Middle frontal gyrus (tissue), 1 donor: ENCODE results near the gene CD6.

Experiments
- DNase-seq: peaks from one replicate; pipeline ENCODE4 v3.0.0-alpha.2; 2015; ENCODE audit warnings: low spot score; ENCODE audit errors: extremely low spot score

Gene CD6

GRCh38 chr11:60934790-60935605, 36.5 kb upstream of the CD6 start:
- no peak for DNase-seq

- DNase-seq, result no peak
Observed at GRCh38 chr11:60935676-60936442, 35.6 kb upstream of the CD6 start.

GRCh38 chr11:60936467-60937143, 34.9 kb upstream of the CD6 start:
- no peak for DNase-seq

GRCh38 chr11:60937144-60937527, 34.3 kb upstream of the CD6 start:
- no peak for DNase-seq

DNA sequence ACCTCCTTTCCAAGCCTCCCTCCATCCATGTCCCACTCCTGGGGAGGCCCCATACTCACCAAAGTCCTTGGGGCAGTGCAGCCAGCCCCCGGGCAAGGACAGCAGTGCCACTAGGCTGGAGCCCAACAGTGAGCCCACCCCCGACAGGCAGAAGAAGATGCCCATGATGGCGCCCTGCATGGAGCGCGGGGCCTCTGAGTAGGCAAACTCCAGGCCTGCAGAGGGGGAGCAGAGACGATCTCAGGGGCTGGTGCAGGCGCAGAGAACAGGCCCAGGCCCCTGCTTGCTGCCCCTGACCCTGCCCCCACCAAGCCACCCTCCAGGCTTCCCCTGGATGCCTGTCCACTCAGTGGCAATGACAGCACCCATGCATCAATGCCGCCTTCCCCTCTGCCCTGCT, 33.7 kb upstream of the CD6 start:
- no peak for DNase-seq

DNA sequence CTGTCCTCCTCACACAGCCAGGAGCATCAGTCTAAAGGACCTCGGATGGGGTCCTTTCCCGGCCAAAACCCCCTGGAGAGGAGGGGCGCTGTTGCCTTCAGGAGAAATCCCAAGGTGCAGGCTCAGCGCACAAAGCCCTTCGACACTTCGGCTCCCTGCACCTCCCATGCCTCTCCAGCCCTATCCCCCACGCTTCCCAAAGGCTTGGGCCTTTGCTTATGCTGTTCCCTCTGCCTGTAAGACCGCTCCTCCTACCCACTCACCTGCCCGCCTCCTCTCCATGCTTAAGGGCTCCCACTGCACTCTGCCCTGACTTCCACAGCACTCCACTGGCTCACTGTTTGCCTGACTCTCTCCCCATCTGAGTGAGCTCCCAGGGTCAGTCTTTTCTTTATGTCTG, 33.0 kb upstream of the CD6 start:
- no peak for DNase-seq

- DNase-seq, result no peak
Observed at GRCh38 chr11:60939301-60939700, 32.2 kb upstream of the CD6 start.

DNA sequence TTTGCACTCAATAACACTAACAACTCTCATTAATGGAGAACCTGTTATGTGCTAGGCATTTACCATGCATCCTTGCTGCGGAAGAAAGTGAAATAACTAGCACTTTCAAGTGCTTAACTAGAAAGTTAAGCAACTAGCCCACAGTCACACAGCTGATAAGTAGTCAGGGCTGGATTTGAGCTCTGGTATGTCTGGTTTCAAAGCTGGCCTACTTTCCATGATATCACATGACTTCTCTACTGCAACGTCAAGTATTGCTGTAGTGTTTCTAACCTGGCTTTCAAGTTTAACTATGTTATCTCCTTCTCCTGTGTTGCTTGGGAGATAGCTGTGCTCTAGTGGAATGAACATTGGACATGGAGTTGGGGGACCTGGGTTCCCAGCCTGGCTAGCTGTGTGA, 31.6 kb upstream of the CD6 start:
- DNase-seq, result no peak

GRCh38 chr11:60941371-60942119, 29.9 kb upstream of the CD6 start:
- peak; percentile 7 for DNase-seq

DNA sequence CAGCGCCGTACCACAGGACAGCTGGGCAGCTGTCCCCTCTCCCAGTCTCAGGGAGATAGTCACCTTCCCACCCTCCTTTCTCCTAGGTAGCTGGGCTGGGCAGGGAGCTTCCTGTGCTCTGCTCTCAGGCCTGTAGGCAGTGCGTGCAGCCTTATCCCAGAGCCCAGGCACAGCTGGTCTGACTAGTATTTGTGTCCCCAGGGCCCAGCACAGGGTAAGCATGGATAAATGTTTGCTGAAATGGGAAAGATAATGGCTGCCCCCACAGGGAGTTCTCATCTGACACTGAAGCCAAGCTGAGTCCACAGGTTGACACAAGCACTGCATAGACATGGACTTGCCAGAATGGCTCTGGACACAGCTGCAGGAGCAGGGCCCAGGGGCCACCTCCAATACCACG, 29.3 kb upstream of the CD6 start:
- DNase-seq, result no peak

GRCh38 chr11:60942970-60943565, 28.4 kb upstream of the CD6 start:
- no peak for DNase-seq

DNA sequence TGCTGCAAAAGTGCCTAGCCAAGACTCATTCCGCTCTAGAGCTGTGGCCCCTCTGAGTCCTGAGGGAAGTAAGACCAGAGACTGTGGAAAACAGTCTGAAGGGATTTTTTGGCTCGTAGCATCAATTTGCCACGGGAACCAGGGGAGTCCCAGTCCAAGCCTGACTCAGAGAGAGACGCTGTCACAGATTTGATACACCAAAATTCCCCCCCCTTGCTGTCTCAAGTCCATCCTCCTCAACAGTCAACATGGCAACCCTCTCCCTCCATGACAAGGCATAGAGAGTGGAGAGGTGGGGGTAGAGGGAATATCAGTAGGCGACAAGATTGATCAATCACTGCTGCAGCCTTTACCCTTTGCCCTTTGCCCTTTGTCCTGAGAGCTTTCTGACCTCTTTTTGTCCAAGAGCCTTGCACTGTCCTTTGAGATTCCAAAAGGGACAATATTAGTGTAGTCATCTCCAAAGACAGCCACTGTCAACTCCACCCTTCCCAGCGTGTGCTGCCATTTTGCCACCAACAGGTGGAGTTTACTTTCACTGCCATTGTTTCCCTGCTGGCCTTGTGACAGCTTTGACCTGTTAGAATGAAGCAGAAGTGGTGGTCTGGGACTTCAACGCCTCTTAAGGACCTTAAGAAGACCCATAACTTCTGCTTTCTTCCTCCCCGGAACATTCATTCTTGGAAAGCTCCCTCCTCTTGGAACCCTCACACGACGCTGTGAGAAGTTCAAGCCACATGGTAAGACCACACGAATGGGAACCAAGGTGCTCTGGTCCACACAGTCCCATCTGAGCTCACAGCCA, 26.8 kb upstream of the CD6 start:
- no peak for DNase-seq

GRCh38 chr11:60945295-60945667, 26.2 kb upstream of the CD6 start:
- DNase-seq, result no peak

DNA sequence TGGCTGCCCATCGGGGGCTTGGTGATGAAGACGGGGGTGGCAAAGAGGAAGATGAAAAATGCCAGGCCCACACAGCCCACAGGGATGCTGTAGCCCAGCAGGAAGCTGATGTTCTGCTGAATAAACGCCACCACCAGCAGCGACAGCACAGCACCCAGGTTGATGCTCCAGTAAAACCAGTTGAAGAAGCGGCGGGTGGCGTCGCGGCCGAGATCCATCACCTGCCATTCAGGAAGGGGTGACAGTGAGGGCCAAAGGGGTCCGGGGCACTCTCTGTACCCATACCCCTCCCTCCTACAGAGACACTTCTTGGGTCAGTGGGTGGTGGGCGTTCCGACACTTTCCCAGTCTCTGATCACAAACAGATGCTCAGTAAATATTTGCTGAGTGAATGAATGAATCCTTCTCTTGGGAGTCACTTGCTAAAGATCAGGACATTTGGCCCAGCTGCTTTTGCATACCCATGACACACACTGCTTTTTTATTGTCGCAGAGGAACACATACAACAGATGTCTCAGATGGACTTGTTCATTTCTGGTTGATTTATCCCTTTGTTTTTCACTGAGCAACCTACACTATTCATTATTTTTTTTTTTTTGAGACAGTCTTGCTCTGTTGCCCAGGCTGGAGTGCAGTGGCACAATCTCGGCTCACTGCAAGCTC, 24.7 kb upstream of the CD6 start:
- no peak for DNase-seq

- DNase-seq, result no peak
Observed at GRCh38 chr11:60947700-60948099, 23.8 kb upstream of the CD6 start.

- DNase-seq, result no peak
Observed at GRCh38 chr11:60948250-60948649, 23.2 kb upstream of the CD6 start.

DNA sequence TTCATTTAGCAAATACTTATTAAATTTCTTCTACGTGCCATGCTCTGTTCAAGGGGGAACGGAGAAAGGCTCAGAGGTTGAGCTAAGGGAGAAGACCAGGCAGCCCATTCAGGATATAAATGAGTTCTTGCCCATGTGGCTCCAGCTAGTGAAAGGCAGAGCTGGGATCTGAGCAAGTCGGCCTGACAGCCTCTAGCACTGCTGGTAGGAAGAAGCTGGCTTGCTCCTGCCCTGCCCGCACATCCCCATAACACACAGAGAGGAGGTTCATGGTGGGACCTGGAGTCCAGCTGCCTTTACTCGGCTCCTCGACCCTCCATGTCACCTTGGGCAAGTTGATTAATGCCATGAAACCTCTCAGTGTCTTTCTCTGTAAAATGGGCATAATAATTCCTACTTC, 21.5 kb upstream of the CD6 start:
- no peak for DNase-seq

DNA sequence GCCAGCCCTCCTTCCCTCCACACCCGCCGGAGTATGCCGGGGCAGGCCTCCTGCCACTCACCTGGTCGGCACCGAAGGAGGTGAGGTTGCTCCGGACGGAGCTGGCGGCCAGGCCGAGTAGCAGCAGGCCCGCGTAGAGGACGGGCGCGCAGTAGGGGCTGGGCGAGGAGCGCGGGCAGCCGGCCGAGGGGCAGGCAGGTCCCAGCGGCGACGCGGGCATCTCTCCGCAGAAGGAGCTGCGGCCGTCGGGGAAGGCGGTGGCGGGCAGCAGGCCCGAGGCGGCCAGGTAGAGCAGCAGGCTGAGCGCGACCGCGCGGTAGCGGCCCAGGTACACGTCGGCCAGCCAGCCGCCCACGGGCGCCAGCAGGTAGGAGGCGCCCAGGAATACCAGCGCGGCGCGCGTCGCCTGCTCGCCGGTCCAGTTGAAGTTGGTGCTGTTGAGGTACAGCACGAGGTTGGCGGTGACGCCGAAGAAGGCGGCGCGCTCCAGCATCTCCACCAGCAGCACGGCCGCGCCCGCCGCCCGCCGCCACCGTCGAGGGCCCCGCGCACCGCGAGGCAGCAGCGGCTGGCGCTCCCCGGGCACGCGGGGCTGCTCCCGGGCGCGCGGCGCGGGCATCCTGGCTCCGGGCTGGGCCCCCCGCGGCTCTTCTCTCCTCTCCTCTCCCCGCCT, 20.4 kb upstream of the CD6 start:
- no peak for DNase-seq

- no peak for DNase-seq
Observed at GRCh38 chr11:60951606-60951903, 19.9 kb upstream of the CD6 start.
